ENCODE data around the gene SUCO.

- TF ChIP-seq, protein P1, sequence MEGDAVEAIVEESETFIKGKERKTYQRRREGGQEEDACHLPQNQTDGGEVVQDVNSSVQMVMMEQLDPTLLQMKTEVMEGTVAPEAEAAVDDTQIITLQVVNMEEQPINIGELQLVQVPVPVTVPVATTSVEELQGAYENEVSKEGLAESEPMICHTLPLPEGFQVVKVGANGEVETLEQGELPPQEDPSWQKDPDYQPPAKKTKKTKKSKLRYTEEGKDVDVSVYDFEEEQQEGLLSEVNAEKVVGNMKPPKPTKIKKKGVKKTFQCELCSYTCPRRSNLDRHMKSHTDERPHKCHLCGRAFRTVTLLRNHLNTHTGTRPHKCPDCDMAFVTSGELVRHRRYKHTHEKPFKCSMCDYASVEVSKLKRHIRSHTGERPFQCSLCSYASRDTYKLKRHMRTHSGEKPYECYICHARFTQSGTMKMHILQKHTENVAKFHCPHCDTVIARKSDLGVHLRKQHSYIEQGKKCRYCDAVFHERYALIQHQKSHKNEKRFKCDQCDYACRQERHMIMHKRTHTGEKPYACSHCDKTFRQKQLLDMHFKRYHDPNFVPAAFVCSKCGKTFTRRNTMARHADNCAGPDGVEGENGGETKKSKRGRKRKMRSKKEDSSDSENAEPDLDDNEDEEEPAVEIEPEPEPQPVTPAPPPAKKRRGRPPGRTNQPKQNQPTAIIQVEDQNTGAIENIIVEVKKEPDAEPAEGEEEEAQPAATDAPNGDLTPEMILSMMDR (IDR thresholded peaks at IDR 0.05): no peak
- peak; percentile 75 to 84 for TF ChIP-seq POLR2A (IDR thresholded peaks at IDR 0.05)
Observed at GRCh38 chr1:172532183-172532699, 709 bp upstream of the SUCO start.
